WTC11 (cell line): ENCODE results near the gene PPDPF. TPM values are rescaled to one million over a fixed set of nuclear protein-coding genes. Genes with fewer than 3 reads are reported as not detected.

ENCODE experiments used
- ATAC-seq: fragments of 200-7000 bp; cut with Tn5 transposase; 2 replicates; pipeline ENCODE4 v1.10.0; 2021; ENCODE audit warnings: mild to moderate bottlenecking, moderate library complexity
- CTCF ChIA-PET: fragments of 300-600 bp; sonication (Branson Sonifier 250); formaldehyde crosslinking; loops from one replicate; lab custom pipeline; 2021; ENCODE audit warnings: antibody characterized with exemption; lab: Charles Lee
- POLR2A ChIA-PET: fragments of 350-600 bp; sonication (Branson Sonifier 250); formaldehyde crosslinking; loops from one replicate; lab custom pipeline; 2021; ENCODE audit warnings: antibody characterized with exemption; lab: Charles Lee
- DNase-seq: peaks from one replicate; pipeline ENCODE4 v3.0.0; 2021; ENCODE audit warnings: low spot score
- H3K27ac Mint-ChIP-seq: 2 replicates; pipeline ENCODE4 v1.8.0; 2021; ENCODE audit warnings: mixed read lengths
- H3K27me3 Mint-ChIP-seq: 2 replicates; pipeline ENCODE4 v1.8.0; 2021; ENCODE audit warnings: low read depth, mild to moderate bottlenecking, moderate library complexity, mixed read lengths
- H3K36me3 Mint-ChIP-seq: 2 replicates; pipeline ENCODE4 v1.8.0; 2021; ENCODE audit warnings: mixed read lengths
- H3K4me1 Mint-ChIP-seq: 2 replicates; pipeline ENCODE4 v1.8.0; 2022; ENCODE audit warnings: mixed read lengths
- H3K4me3 Mint-ChIP-seq: 2 replicates; pipeline ENCODE4 v1.8.0; 2021; ENCODE audit warnings: mild to moderate bottlenecking, moderate library complexity, mixed read lengths
- H3K9me3 Mint-ChIP-seq: 2 replicates; pipeline ENCODE4 v1.8.0; 2021; ENCODE audit warnings: mixed read lengths
- AR ChIP-seq: fragments of 250-450 bp; sonication (Bioruptor Pico); IDR thresholded peaks from 2 replicates; pipeline ENCODE4 v1.9.0; 2021; ENCODE audit warnings: mild to moderate bottlenecking
- ATF6 ChIP-seq: sonication (generic); formaldehyde crosslinking; IDR thresholded peaks from 2 replicates; pipeline ENCODE4 v1.8.1; 2023; ENCODE audit warnings: mild to moderate bottlenecking, missing genetic modification reagents
- CDX4 ChIP-seq: fragments of 250-450 bp; sonication (Bioruptor Pico); IDR thresholded peaks from 2 replicates; pipeline ENCODE4 v1.9.0; 2021; ENCODE audit warnings: moderate library complexity, mild to moderate bottlenecking, inconsistent platforms, borderline replicate concordance
- CREB1 ChIP-seq: sonication (generic); formaldehyde crosslinking; IDR thresholded peaks from 2 replicates; pipeline ENCODE4 v1.8.0; 2023; ENCODE audit warnings: mild to moderate bottlenecking, missing genetic modification reagents
- FOXK1 ChIP-seq: sonication (generic); formaldehyde crosslinking; IDR thresholded peaks from 2 replicates; pipeline ENCODE4 v1.8.0; 2022; ENCODE audit warnings: mild to moderate bottlenecking, moderate library complexity, missing genetic modification reagents
- GABPB1 ChIP-seq: sonication (generic); formaldehyde crosslinking; IDR thresholded peaks from 2 replicates; pipeline ENCODE4 v1.8.1; 2023; ENCODE audit warnings: mild to moderate bottlenecking, missing genetic modification reagents
- IRF1 ChIP-seq: sonication (generic); formaldehyde crosslinking; IDR thresholded peaks from 2 replicates; pipeline ENCODE4 v1.8.0; 2023; ENCODE audit warnings: missing genetic modification reagents
- KAT7 ChIP-seq: sonication (generic); formaldehyde crosslinking; IDR thresholded peaks from 2 replicates; pipeline ENCODE4 v1.8.1; 2023; ENCODE audit warnings: missing genetic modification reagents, mild to moderate bottlenecking, borderline replicate concordance
- MYBL2 ChIP-seq: sonication (generic); formaldehyde crosslinking; IDR thresholded peaks from 2 replicates; pipeline ENCODE4 v1.8.1; 2023; ENCODE audit warnings: mild to moderate bottlenecking, moderate library complexity, missing genetic modification reagents
- NR1H2 ChIP-seq: sonication (generic); formaldehyde crosslinking; IDR thresholded peaks from 2 replicates; pipeline ENCODE4 v1.9.0; 2021; ENCODE audit warnings: mild to moderate bottlenecking, moderate library complexity, missing genetic modification reagents
- PREB ChIP-seq: sonication (generic); formaldehyde crosslinking; IDR thresholded peaks from 2 replicates; pipeline ENCODE4 v1.8.1; 2022; ENCODE audit warnings: mild to moderate bottlenecking, missing genetic modification reagents, moderate library complexity, borderline replicate concordance
- RORB ChIP-seq: fragments of 250-450 bp; sonication (Bioruptor Pico); IDR thresholded peaks from 2 replicates; pipeline ENCODE4 v1.9.0; 2021; ENCODE audit warnings: mild to moderate bottlenecking
- SP1 ChIP-seq: sonication (generic); formaldehyde crosslinking; conservative IDR thresholded peaks from 2 replicates; pipeline ENCODE4 v1.8.1; 2022; ENCODE audit warnings: missing genetic modification reagents
- STAT6 ChIP-seq: sonication (generic); formaldehyde crosslinking; conservative IDR thresholded peaks from 2 replicates; pipeline ENCODE4 v1.8.1; 2023; ENCODE audit warnings: mild to moderate bottlenecking, low read depth, missing genetic modification reagents, moderate library complexity
- ZNF121 ChIP-seq: sonication (generic); formaldehyde crosslinking; IDR thresholded peaks from 2 replicates; pipeline ENCODE4 v1.8.0; 2023; ENCODE audit warnings: missing genetic modification reagents
- ZNF138 ChIP-seq: sonication (generic); formaldehyde crosslinking; conservative IDR thresholded peaks from 2 replicates; pipeline ENCODE4 v1.8.1; 2022; ENCODE audit warnings: mild to moderate bottlenecking, moderate library complexity, missing genetic modification reagents
- ZNF232 ChIP-seq: sonication (generic); formaldehyde crosslinking; IDR thresholded peaks from 2 replicates; pipeline ENCODE4 v1.8.0; 2022; ENCODE audit warnings: mild to moderate bottlenecking, missing genetic modification reagents
- ZNF263 ChIP-seq: sonication (generic); formaldehyde crosslinking; IDR thresholded peaks from 2 replicates; pipeline ENCODE4 v1.8.1; 2022; ENCODE audit warnings: low read depth, mild to moderate bottlenecking, moderate library complexity, missing genetic modification reagents
- ZNF396 ChIP-seq: fragments of 250-450 bp; sonication (Bioruptor Pico); IDR thresholded peaks from 2 replicates; pipeline ENCODE4 v1.8.0; 2021; ENCODE audit warnings: mild to moderate bottlenecking, moderate library complexity, borderline replicate concordance
- total RNA-seq: library from RNA; stranded (reverse); gene quantifications from 3 replicates; pipeline ENCODE4 v1.2.3, GENCODE V29; 2021

The PPDPF gene
- total RNA-seq, 1 experiment from 2014 or later: 170 TPM

GRCh38 chr20:63493563-63494020 is 27.0 kb upstream of the PPDPF start:
- H3K9me3 Mint-ChIP-seq: peaks cover 9% of the 10 kb centered on the region
- TF ChIP-seq SP1 (CRISPR knock-in tag): no peak
- no peak for TF ChIP-seq STAT6 (CRISPR knock-in tag)
- TF ChIP-seq ZNF232: no peak
- TF ChIP-seq IRF1 (CRISPR knock-in tag): no peak
- no peak for TF ChIP-seq ZNF263 (CRISPR knock-in tag)
- TF ChIP-seq ZNF121 (CRISPR knock-in tag): no peak
- no peak for TF ChIP-seq CREB1
- no peak for TF ChIP-seq ATF6 (CRISPR knock-in tag)
- TF ChIP-seq GABPB1 (CRISPR knock-in tag): no peak
- no peak for TF ChIP-seq KAT7 (CRISPR knock-in tag)
- no peak for TF ChIP-seq MYBL2 (CRISPR knock-in tag)
- no peak for TF ChIP-seq NR1H2 (CRISPR knock-in tag)
- no peak for TF ChIP-seq RORB (CRISPR knock-in tag)
- no peak for TF ChIP-seq PREB (CRISPR knock-in tag)
- TF ChIP-seq AR (CRISPR knock-in tag): no peak
- no peak for TF ChIP-seq ZNF138 (CRISPR knock-in tag)
- no peak for TF ChIP-seq FOXK1
- TF ChIP-seq CDX4 (CRISPR knock-in tag): no peak
- no peak for TF ChIP-seq ZNF396
- POLR2A ChIA-PET: no interaction called here
- H3K4me3 Mint-ChIP-seq: no peak overlapping the region
- DNase-seq (no peak), ATAC-seq (no peak)
- CTCF ChIA-PET: interaction anchor here (0.9 to 1.8 kb wide), 2 partner anchors 9 to 27 kb away, joined by 3 to 4 read pairs; partner anchors contain the start of gene PPDPF
- H3K4me1 Mint-ChIP-seq: peaks cover 7% of the 10 kb centered on the region
- H3K27ac Mint-ChIP-seq: no peak overlapping the region
- H3K27me3 Mint-ChIP-seq: peaks cover 45% of the 10 kb centered on the region
- H3K36me3 Mint-ChIP-seq: peaks cover 16% of the 10 kb centered on the region
